Upper lobe of left lung (tissue), 6 donors: ENCODE measurements around the gene ISOC2. TPM values are rescaled to one million over a fixed set of nuclear protein-coding genes. Genes with fewer than 3 reads are reported as not detected.

Source experiments
- ATAC-seq, 2 donors: fragments of 200-7000 bp; cut with Tn5 transposase; one replicate each; pipeline ENCODE4 v1.9.1; 2022; ENCODE audit warnings: mild to moderate bottlenecking in 2 of 2, moderate library complexity in 2 of 2; ENCODE audit not compliant: low FRiP score in 2 of 2
- DNase-seq, 2 donors: peaks; one replicate each; pipeline ENCODE4 v3.0.0-alpha.2; 2019 to 2020
- H3K27ac ChIP-seq, 4 donors: fragments of 200-600 bp; sonication (generic); one replicate each; pipeline ENCODE4 v1.5.1; 2016 to 2019
- H3K27me3 ChIP-seq, 4 donors: fragments of 200-600 bp; sonication (generic); one replicate each; pipeline ENCODE4 v1.5.1; 2017 to 2019
- H3K36me3 ChIP-seq, 4 donors: fragments of 200-600 bp; sonication (generic); one replicate each; pipeline ENCODE4 v1.5.1; 2016 to 2019
- H3K4me1 ChIP-seq, 4 donors: fragments of 200-600 bp; sonication (generic); one replicate each; pipeline ENCODE4 v1.5.1; 2018 to 2019
- H3K4me3 ChIP-seq, 4 donors: fragments of 200-600 bp; sonication (generic); one replicate each; pipeline ENCODE4 v1.5.1; 2017 to 2019; ENCODE audit warnings: mild to moderate bottlenecking in 2 of 4, moderate library complexity in 1 of 4
- H3K9me3 ChIP-seq, 4 donors: fragments of 200-600 bp; sonication (generic); one replicate each; pipeline ENCODE4 v1.5.1; 2018 to 2019
- EP300 ChIP-seq, 4 donors: sonication (generic); formaldehyde crosslinking; IDR thresholded peaks; one replicate each; pipeline ENCODE4 v1.5.1; 2017; ENCODE audit warnings: antibody characterized with exemption in 4 of 4, control low read depth in 2 of 4
- POLR2A ChIP-seq, 4 donors: fragments of 450-650 bp; IDR thresholded peaks; one replicate each; pipeline ENCODE4 v1.5.1; 2016 to 2017; ENCODE audit warnings: antibody characterized with exemption in 4 of 4, mild to moderate bottlenecking in 2 of 4
- POLR2AphosphoS5 ChIP-seq, 2 donors: sonication (generic); formaldehyde crosslinking; IDR thresholded peaks; one replicate each; pipeline ENCODE4 v1.5.1; 2017; ENCODE audit warnings: antibody characterized with exemption in 2 of 2
- WGBS, 2 donors: methylation state at CpG; one replicate each; pipeline ENCODE4 v1.1.5; 2017 to 2018; 5-methylcytosine and 5-hydroxymethylcytosine counted together
- total RNA-seq, 6 donors: library from RNA; depleted of rRNA in 4 of 6; stranded (reverse); fragments of >200 nt in 4 of 6; gene quantifications; one replicate each; pipeline versions ENCODE4 v1.1.0 to v1.2.1, GENCODE V29; 2016 to 2021
- TF ChIP-seq, protein P1 (sequence below), 6 experiments: fragments of 450-650 bp in 4 of 6; fragments of 200-600 bp in 2 of 6; sonication (generic) in 2 of 6; IDR thresholded peaks; one replicate each; pipeline ENCODE4 v1.5.1; 2016 to 2019; ENCODE audit warnings: antibody characterized with exemption in 6 of 6
- donor health status: DM: no; HTN: no; CAD: no; lungs with moderate emphysema.
- donor health status: DM: no; HTN: yes; CAD: no; lungs with severe emphysema.

The ISOC2 gene
- total RNA-seq, 6 donors from 2014 or later, result 4.2 to 44.8 (median 36.7) TPM

DNA sequence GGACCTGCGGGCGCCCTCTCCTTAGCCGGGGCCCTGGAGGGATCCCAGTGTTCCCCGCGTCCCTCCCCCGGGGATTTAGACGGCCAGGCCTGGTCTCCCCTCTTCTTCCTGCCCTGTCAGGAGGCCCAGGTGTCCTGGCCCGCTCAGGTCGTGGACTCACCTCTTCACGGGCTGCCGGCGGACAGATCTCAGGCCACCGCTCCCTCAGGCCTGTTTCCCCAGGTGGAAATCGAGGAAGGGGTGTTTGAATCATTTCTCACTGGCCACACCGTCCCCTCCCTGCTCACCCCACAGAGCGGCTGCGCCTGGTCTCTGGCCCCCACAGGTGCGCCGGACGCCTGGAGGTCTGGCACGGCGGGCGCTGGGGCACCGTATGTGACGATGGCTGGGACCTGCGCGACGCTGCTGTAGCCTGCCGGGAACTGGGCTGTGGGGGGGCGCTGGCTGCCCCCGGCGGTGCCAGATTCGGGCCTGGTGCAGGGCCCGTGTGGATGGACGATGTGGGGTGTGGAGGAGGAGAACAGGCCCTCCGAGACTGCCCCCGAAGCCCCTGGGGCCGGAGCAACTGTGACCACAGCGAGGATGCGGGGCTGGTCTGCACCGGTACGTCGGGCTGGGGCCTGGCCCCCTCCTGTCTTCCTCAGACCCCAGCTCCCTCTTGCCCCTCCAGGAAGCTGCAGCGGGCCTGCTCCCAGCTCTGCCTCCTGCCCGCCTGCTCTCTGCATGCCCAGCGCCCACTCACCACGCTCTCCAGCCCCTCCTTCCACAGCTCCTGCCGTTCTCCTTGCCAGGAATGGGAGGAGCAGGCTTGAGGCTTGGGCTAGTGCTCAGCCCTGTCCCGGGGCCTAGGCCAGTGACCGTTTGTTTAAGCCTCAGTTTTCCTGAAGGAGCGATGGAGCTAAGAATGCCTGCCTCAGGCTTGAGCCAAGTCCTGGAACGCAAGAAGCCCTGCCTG, 29.3 kb upstream of the ISOC2 start:
- Histone ChIP-seq H3K27ac (no peak overlapping the region), H3K9me3 (no peaks in the 10 kb centered on the region), H3K27me3 (peaks cover 0 to 7% (median 0%) of the 10 kb centered on the region in 4 donors), H3K4me1 (peaks cover 17 to 31% (median 25%) of the 10 kb centered on the region in 4 donors), H3K4me3 (no peak overlapping the region), H3K36me3 (no peaks in the 10 kb centered on the region)
- ATAC-seq (no peak), DNase-seq (peak in 1 of 2 donors; percentile 83)
- WGBS, 2 donors, result 83 to 88% methylated on average over 23 to 48 of the region's 52 CpGs
- TF ChIP-seq POLR2A (IDR thresholded peaks at IDR 0.05), result no peak
- no peak for TF ChIP-seq POLR2AphosphoS5 (IDR thresholded peaks at IDR 0.05)
- TF ChIP-seq, protein P1, sequence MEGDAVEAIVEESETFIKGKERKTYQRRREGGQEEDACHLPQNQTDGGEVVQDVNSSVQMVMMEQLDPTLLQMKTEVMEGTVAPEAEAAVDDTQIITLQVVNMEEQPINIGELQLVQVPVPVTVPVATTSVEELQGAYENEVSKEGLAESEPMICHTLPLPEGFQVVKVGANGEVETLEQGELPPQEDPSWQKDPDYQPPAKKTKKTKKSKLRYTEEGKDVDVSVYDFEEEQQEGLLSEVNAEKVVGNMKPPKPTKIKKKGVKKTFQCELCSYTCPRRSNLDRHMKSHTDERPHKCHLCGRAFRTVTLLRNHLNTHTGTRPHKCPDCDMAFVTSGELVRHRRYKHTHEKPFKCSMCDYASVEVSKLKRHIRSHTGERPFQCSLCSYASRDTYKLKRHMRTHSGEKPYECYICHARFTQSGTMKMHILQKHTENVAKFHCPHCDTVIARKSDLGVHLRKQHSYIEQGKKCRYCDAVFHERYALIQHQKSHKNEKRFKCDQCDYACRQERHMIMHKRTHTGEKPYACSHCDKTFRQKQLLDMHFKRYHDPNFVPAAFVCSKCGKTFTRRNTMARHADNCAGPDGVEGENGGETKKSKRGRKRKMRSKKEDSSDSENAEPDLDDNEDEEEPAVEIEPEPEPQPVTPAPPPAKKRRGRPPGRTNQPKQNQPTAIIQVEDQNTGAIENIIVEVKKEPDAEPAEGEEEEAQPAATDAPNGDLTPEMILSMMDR (IDR thresholded peaks at IDR 0.05), result no peak
- no peak for TF ChIP-seq EP300 (IDR thresholded peaks at IDR 0.05)

DNA sequence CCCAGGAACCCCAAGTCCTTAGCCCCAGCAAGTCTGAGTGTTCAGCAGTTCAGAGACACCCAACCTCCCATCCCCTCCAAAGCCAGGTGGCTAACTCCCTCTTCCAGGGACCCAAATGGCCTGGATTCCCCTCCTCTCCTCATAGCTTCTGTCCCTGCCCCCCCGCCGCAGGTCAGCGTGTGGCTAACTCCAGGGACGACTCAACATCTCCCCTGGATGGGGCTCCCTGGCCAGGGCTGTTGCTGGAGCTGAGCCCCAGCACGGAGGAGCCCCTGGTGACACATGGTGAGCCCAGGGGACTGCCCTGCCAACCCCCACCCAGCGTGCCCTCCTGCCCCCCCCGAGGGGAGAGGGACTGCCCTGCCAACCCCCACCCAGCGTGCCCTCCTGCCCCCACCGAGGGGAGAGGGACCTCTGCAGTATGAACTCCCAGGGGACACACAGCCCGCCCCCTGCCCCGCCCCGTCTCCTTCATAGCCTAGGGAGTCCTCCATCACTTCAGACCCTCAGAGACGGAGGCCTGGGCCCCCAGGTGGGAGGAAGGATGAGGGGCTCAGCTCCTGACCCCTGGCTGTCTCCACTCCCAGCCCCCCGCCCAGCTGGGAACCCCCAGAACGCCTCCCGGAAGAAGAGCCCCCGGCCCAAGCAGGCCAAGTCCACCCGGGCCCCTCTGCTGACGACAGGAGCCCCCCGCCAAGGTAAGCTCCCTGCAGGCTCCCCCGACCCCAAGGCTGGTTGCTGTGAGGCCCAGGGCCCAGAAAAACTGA, 28.5 kb upstream of the ISOC2 start:
- Histone ChIP-seq H3K36me3 (no peaks in the 10 kb centered on the region), H3K9me3 (no peaks in the 10 kb centered on the region), H3K27me3 (peaks cover 0 to 7% (median 0%) of the 10 kb centered on the region in 4 donors), H3K27ac (peak overlapping the region in 1 of 4 donors; percentile 50), H3K4me3 (no peak overlapping the region), H3K4me1 (peaks cover 26 to 39% (median 33%) of the 10 kb centered on the region in 4 donors)
- DNase-seq, result no peak
- no peak for ATAC-seq
- 70 to 80% methylated on average over 2 to 12 of the region's 21 CpGs for WGBS, 2 donors
- TF ChIP-seq EP300 (IDR thresholded peaks at IDR 0.05) (no peak), POLR2A (IDR thresholded peaks at IDR 0.05) (no peak)

DNA sequence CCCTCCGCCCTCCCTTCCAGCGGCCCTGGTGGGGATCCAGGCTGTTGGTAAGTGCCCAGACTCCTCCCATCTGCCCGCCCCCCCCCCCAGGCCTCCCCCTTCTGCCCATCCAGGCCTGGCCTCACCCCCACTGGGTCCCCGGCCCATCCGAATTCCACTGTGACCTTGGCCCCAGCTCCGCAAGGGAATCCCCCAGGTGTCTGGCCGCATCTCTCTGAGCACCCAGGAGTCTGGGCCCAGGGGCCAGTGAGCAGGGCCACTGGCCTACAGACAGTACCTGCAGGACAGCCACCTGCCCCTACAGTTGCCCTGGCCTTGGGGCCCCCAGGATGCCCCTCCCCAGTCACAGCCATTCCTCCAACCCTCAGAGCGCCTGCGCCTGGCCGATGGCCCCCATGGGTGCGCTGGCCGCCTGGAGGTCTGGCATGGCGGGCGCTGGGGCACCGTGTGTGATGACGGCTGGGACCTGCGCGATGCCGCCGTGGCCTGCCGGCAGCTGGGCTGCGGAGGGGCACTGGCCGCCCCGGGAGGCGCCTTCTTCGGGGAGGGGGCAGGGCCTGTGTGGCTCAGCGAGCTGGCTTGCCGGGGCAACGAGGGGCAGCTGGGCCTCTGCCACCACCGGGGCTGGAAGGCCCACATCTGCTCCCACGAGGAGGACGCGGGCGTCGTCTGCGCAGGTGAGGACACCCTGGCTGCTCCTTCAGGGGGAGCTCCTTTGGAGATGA, 27.7 kb upstream of the ISOC2 start:
- Histone ChIP-seq H3K27me3 (peaks cover 0 to 7% (median 0%) of the 10 kb centered on the region in 4 donors), H3K9me3 (no peaks in the 10 kb centered on the region), H3K4me3 (peak overlapping the region in 1 of 4 donors; percentile 9), H3K27ac (peak overlapping the region in 2 of 4 donors; percentile 50 to 88), H3K4me1 (peaks cover 33 to 47% (median 40%) of the 10 kb centered on the region in 4 donors), H3K36me3 (no peaks in the 10 kb centered on the region)
- TF ChIP-seq, protein P1 (IDR thresholded peaks at IDR 0.05), result no peak
- TF ChIP-seq POLR2A (IDR thresholded peaks at IDR 0.05), result no peak
- no peak for TF ChIP-seq EP300 (IDR thresholded peaks at IDR 0.05)
- TF ChIP-seq POLR2AphosphoS5 (IDR thresholded peaks at IDR 0.05), result no peak
- DNase-seq (peak in 1 of 2 donors; percentile 82), ATAC-seq (no peak)
- 0 to 86% methylated on average over 1 to 13 of the region's 36 CpGs for whole genome bisulfite sequencing, 2 donors

DNA sequence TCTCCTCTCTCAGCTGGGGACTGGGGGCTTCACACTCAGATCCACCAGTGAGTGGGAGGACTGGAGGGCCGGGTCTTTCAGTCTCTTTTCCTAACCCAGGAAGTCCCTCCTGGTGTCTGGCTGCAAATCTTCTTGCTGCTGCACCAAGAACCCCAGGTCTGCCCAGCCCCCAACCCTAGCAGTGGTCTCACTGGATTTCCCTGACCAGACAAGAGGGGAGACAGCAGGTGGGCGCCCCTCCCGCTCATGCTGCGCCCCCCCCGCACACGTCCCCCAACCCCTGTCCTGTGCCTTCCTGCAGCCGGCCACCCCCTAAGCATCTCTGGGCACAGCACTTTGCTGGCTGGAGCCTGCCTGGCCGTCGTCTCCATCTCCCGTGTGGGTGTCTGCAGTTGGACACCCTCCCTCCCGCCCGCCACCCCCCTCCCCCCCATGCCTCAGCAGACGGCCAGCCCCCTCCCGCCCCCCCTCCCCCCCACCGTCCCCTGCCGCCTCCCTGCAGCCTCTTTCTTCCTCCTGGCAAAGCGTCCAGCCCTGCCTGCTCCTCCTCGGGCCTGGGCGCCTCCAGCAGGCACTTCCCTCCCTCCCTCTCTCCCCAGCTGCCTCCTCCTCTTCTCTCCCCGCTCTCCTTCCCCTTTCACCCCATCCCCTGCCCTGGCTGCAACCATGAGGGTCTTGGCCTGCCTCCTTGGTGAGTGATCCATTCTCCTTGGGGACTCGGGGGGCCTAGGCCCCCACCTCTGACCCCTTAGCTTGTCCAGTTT, 26.7 kb upstream of the ISOC2 start, which contains the start of gene SSC5D:
TSS of gene SSC5D (plus strand) at position 513 of the 764 bp plus-strand sequence. CDS start at position 667, 154 bp downstream.
- TF ChIP-seq POLR2AphosphoS5 (IDR thresholded peaks at IDR 0.05) (no peak), POLR2A (IDR thresholded peaks at IDR 0.05) (no peak), EP300 (IDR thresholded peaks at IDR 0.05) (no peak)
- TF ChIP-seq, protein P1 (IDR thresholded peaks at IDR 0.05), result no peak
- Histone ChIP-seq H3K4me1 (peaks cover 35 to 43% (median 42%) of the 10 kb centered on the region in 4 donors), H3K36me3 (peaks cover 0 to 7% (median 6%) of the 10 kb centered on the region in 4 donors), H3K27ac (peak within 1 kb of the TSS; percentile 80 to 88 (median 85)), H3K9me3 (no peaks in the 10 kb centered on the region), H3K27me3 (no peaks in the 10 kb centered on the region), H3K4me3 (peak within 1 kb of the TSS in 1 of 4 donors; percentile 9)
- DNase-seq (no peak), ATAC-seq (peak in 1 of 2 donors; percentile 20)
- 12 to 28% methylated on average over 5 to 13 of the region's 21 CpGs for whole genome bisulfite sequencing, 2 donors
